HEK293 (cell line): ENCODE results near the gene KIZ.

ENCODE experiments used
- ZFP69B ChIP-seq: fragments of 450-650 bp; formaldehyde crosslinking; IDR thresholded peaks from 2 replicates; pipeline ENCODE4 v1.5.1; 2016; ENCODE audit warnings: missing biosample characterization, missing genetic modification characterization
- TF ChIP-seq, protein P1 (sequence below): fragments of 450-650 bp; formaldehyde crosslinking; IDR thresholded peaks from 2 replicates; pipeline ENCODE4 v1.5.1; 2016; ENCODE audit warnings: missing biosample characterization, missing genetic modification characterization

DNA sequence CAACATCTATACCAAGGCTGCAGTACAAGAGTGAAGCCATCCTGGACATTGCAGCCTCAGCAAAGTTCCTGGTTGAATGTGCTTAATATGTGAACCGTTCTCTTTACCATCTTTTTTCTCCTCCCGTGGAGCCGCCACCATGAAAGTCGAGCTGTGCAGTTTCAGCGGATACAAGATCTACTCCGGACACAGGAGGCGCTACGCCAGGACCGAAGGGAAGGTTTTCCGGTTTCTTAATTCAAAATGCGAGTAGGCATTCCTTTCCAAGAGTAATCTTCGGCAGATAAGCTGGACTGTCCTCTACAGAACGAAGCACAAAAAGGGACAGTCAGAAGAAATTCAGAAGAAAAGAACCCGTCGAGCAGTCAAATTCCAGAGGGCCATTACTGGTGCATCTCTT, 11.3 kb upstream of the KIZ start:
- TF ChIP-seq ZFP69B (tag by site-specific recombination), result no peak
- TF ChIP-seq, protein P1, sequence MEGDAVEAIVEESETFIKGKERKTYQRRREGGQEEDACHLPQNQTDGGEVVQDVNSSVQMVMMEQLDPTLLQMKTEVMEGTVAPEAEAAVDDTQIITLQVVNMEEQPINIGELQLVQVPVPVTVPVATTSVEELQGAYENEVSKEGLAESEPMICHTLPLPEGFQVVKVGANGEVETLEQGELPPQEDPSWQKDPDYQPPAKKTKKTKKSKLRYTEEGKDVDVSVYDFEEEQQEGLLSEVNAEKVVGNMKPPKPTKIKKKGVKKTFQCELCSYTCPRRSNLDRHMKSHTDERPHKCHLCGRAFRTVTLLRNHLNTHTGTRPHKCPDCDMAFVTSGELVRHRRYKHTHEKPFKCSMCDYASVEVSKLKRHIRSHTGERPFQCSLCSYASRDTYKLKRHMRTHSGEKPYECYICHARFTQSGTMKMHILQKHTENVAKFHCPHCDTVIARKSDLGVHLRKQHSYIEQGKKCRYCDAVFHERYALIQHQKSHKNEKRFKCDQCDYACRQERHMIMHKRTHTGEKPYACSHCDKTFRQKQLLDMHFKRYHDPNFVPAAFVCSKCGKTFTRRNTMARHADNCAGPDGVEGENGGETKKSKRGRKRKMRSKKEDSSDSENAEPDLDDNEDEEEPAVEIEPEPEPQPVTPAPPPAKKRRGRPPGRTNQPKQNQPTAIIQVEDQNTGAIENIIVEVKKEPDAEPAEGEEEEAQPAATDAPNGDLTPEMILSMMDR (tag by site-specific recombination), result no peak
